Calu3 (cell line): ENCODE results near the gene TGFBR2. TPM values are rescaled to one million over a fixed set of nuclear protein-coding genes. Genes with fewer than 3 reads are reported as not detected.
A peak's percentile ranks its signal among the peaks of the same experiment; 100 is the strongest.

Source experiments
- BruUV-seq: library from RNA; stranded (reverse); fragments of 400-500 nt; replicated peaks from 2 replicates; lab custom pipeline; 2021; lab: Mats Ljungman, UMichigan
- CTCF ChIA-PET: fragments of 300-600 bp; sonication (Branson Sonifier 250); formaldehyde crosslinking; loops from one replicate; lab custom pipeline; 2022; ENCODE audit warnings: antibody characterized with exemption; lab: Charles Lee
- DNase-seq: peaks from one replicate; pipeline ENCODE4 v3.0.0; 2022
- H3K27ac Mint-ChIP-seq: one replicate; pipeline ENCODE4 v1.8.0; 2022; ENCODE audit warnings: mixed read lengths; ENCODE audit not compliant: unreplicated experiment
- H3K27me3 Mint-ChIP-seq: one replicate; pipeline ENCODE4 v1.8.0; 2022; ENCODE audit warnings: mixed read lengths; ENCODE audit not compliant: unreplicated experiment
- H3K36me3 Mint-ChIP-seq: one replicate; pipeline ENCODE4 v1.8.0; 2022; ENCODE audit warnings: mild to moderate bottlenecking, moderate library complexity, mixed read lengths; ENCODE audit not compliant: insufficient read depth, unreplicated experiment
- H3K4me1 Mint-ChIP-seq: one replicate; pipeline ENCODE4 v1.8.0; 2022; ENCODE audit warnings: mild to moderate bottlenecking, low read depth, mixed read lengths; ENCODE audit not compliant: unreplicated experiment
- H3K4me3 Mint-ChIP-seq: one replicate; pipeline ENCODE4 v1.8.0; 2022; ENCODE audit warnings: mild to moderate bottlenecking, low read depth, moderate library complexity, mixed read lengths; ENCODE audit not compliant: unreplicated experiment
- H3K9me3 Mint-ChIP-seq: one replicate; pipeline ENCODE4 v1.8.0; 2022; ENCODE audit warnings: low read depth, mixed read lengths; ENCODE audit not compliant: unreplicated experiment
- CTCF ChIP-seq: fragments of 200-600 bp; IDR thresholded peaks from one replicate; pipeline ENCODE4 v1.8.0; 2022; ENCODE audit warnings: antibody characterized with exemption; ENCODE audit not compliant: unreplicated experiment
- intact Hi-C: fragments of 100-400 bp; cut with micrococcal nuclease; formaldehyde crosslinking; loops from one replicate; pipeline ENCODE4 v1.10.0; 2022; ENCODE audit not compliant: unreplicated experiment
- total RNA-seq: library from RNA; stranded (reverse); gene quantifications from 2 replicates; pipeline ENCODE4 v1.2.3, GENCODE V29; 2022

TGFBR2 gene
- total RNA-seq, 1 experiment from 2014 or later = 105 TPM

GRCh38 chr3:30632521-30632920 is 26.1 kb downstream of the TGFBR2 start:
- no peak for TF ChIP-seq CTCF

GRCh38 chr3:30633718-30634117 is 27.3 kb downstream of the TGFBR2 start:
- intact Hi-C loops = no loop called here
- no TSS peak for BruUV-seq
- H3K36me3 Mint-ChIP-seq = peaks cover 12% of the 10 kb centered on the region
- TF ChIP-seq CTCF = no peak
- H3K4me1 Mint-ChIP-seq = peaks cover 31% of the 10 kb centered on the region
- H3K9me3 Mint-ChIP-seq = no peaks in the 10 kb centered on the region
- H3K27ac Mint-ChIP-seq = no peak overlapping the region
- CTCF ChIA-PET = no interaction called here
- no peak for DNase-seq
- H3K4me3 Mint-ChIP-seq = no peak overlapping the region
- no peaks in the 10 kb centered on the region for H3K27me3 Mint-ChIP-seq

More at GRCh38 chr3:30632521-30632920, 26.1 kb downstream of the TGFBR2 start:
- DNase-seq = no peak
- Mint-ChIP-seq H3K4me1 (peaks cover 35% of the 10 kb centered on the region), H3K9me3 (no peaks in the 10 kb centered on the region), H3K36me3 (peaks cover 15% of the 10 kb centered on the region), H3K4me3 (no peak overlapping the region), H3K27me3 (no peaks in the 10 kb centered on the region), H3K27ac (no peak overlapping the region)
- CTCF ChIA-PET = interaction anchor here (1.5 kb wide), 1 partner anchor 60 kb away, joined by 3 read pairs; no protein-coding TSS in a partner anchor
- BruUV-seq = no TSS peak
- intact Hi-C loops = no loop called here

GRCh38 chr3:30634761-30635735 is 28.6 kb downstream of the TGFBR2 start:
- H3K27me3 Mint-ChIP-seq = no peaks in the 10 kb centered on the region
- H3K36me3 Mint-ChIP-seq = peaks cover 12% of the 10 kb centered on the region
- no peak overlapping the region for H3K27ac Mint-ChIP-seq
- no peak for DNase-seq
- no TSS peak for BruUV-seq
- no peaks in the 10 kb centered on the region for H3K9me3 Mint-ChIP-seq
- intact Hi-C loops = no loop called here
- CTCF ChIA-PET = interaction anchor here (0.6 kb wide), 1 partner anchor 1720 kb away, joined by 3 read pairs; no protein-coding TSS in a partner anchor
- H3K4me3 Mint-ChIP-seq = no peak overlapping the region
- no peak for TF ChIP-seq CTCF
- H3K4me1 Mint-ChIP-seq = peaks cover 18% of the 10 kb centered on the region

GRCh38 chr3:30637310-30638219 is 31.2 kb downstream of the TGFBR2 start:
- CTCF ChIA-PET = no interaction called here
- peak overlapping the region; percentile 25 for H3K27ac Mint-ChIP-seq
- no peak for DNase-seq
- no peak for TF ChIP-seq CTCF
- no TSS peak for BruUV-seq
- no peak overlapping the region for H3K4me3 Mint-ChIP-seq
- H3K9me3 Mint-ChIP-seq = no peaks in the 10 kb centered on the region
- no peaks in the 10 kb centered on the region for H3K27me3 Mint-ChIP-seq
- peaks cover 12% of the 10 kb centered on the region for H3K36me3 Mint-ChIP-seq
- peaks cover 17% of the 10 kb centered on the region for H3K4me1 Mint-ChIP-seq
- intact Hi-C loops = no loop called here
